ENCODE measurements around the gene TFG. TPM values are rescaled to one million over a fixed set of nuclear protein-coding genes. Genes with fewer than 3 reads are reported as not detected.

TFG gene
- total and polyA plus RNA-seq, 2 of the 4 experiments (the other 2 are of a cell fraction): 47.7 to 165 TPM

- H4K5ac ChIP-seq (ENCODE audit: low read depth, low read length): no peak overlapping the region
- dilution Hi-C loops (cut with HindIII; ENCODE audit: low sequenced_read_pairs, unreplicated experiment): no loop called here
- H3K4me1 ChIP-seq (ENCODE audit: control insufficient read depth, insufficient read depth, low read length): no peaks in the 10 kb centered on the region; the same call in 1 of the 2 replicates
- H3K56ac ChIP-seq (ENCODE audit: extremely low read depth, insufficient read depth, low read length): no peak overlapping the region
- 0 out of 2 replicates have a peak, but pooled peaks cover 2% of the 10 kb centered on the region for H3K9me3 ChIP-seq (ENCODE audit: control insufficient read depth, insufficient read depth, low read length)
- no peak overlapping the region for H2AFZ ChIP-seq (replicated peaks; ENCODE audit: low read length, poor library complexity)
- TF ChIP-seq RAD21 (IDR thresholded peaks at IDR 0.05; ENCODE audit: low read length): no peak
- TF ChIP-seq POLR2A (IDR thresholded peaks at IDR 0.05; ENCODE audit: low read depth, low read length): no peak
- TF ChIP-seq SMC3 (IDR thresholded peaks at IDR 0.05; ENCODE audit: low read depth, low read length): no peak
- no peak for TF ChIP-seq MAZ (IDR thresholded peaks at IDR 0.05; ENCODE audit: borderline replicate concordance, low read depth, low read length)
- TF ChIP-seq FOS (IDR thresholded peaks at IDR 0.05; ENCODE audit: low read depth, low read length): no peak
- TF ChIP-seq, protein P1, sequence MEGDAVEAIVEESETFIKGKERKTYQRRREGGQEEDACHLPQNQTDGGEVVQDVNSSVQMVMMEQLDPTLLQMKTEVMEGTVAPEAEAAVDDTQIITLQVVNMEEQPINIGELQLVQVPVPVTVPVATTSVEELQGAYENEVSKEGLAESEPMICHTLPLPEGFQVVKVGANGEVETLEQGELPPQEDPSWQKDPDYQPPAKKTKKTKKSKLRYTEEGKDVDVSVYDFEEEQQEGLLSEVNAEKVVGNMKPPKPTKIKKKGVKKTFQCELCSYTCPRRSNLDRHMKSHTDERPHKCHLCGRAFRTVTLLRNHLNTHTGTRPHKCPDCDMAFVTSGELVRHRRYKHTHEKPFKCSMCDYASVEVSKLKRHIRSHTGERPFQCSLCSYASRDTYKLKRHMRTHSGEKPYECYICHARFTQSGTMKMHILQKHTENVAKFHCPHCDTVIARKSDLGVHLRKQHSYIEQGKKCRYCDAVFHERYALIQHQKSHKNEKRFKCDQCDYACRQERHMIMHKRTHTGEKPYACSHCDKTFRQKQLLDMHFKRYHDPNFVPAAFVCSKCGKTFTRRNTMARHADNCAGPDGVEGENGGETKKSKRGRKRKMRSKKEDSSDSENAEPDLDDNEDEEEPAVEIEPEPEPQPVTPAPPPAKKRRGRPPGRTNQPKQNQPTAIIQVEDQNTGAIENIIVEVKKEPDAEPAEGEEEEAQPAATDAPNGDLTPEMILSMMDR (conservative IDR thresholded peaks at IDR 0.05; ENCODE audit: low read depth, low read length): no peak
- no peak for TF ChIP-seq ELK1 (IDR thresholded peaks at IDR 0.05; ENCODE audit: borderline replicate concordance, low read depth, low read length)
- TF ChIP-seq RCOR1 (IDR thresholded peaks at IDR 0.05; ENCODE audit: insufficient replicate concordance, low read length): no peak
- no peak for TF ChIP-seq BHLHE40 (IDR thresholded peaks at IDR 0.05; ENCODE audit: low read depth, low read length)
- no peak for TF ChIP-seq CEBPB (IDR thresholded peaks at IDR 0.05; ENCODE audit: low read depth, low read length)
- TF ChIP-seq RFX5 (IDR thresholded peaks at IDR 0.05; ENCODE audit: low read depth, low read length): no peak
- ChIA-PET CTCF (no interaction called here), POLR2A (ENCODE audit: unreplicated experiment) (no interaction called here)
- H4K8ac ChIP-seq (ENCODE audit: low read depth in 2 of 2, low read length in 2 of 2): no peak overlapping the region
- no peaks in the 10 kb centered on the region for H3K36me3 ChIP-seq (ENCODE audit: control insufficient read depth, insufficient read depth, low read length)
- DNase-seq (no peak), ATAC-seq (ENCODE audit: low read depth) (no peak)
- intact Hi-C loops (cut with micrococcal nuclease): no loop called here
- H3K27ac ChIP-seq (ENCODE audit: insufficient read depth, low read length): no peak overlapping the region
- H3K4ac ChIP-seq (ENCODE audit: low read depth, low read length): no peak overlapping the region
- H3K27me3 ChIP-seq (ENCODE audit: control insufficient read depth, insufficient read depth, low read length): peaks cover 20% of the 10 kb centered on the region
- no peak overlapping the region for H3K23ac ChIP-seq (ENCODE audit: low read depth, low read length)
- H2BK15ac ChIP-seq (ENCODE audit: low read depth, low read length): no peak overlapping the region
- BruUV-seq (replicated peaks): no TSS peak
- H2AK9ac ChIP-seq (replicated peaks; ENCODE audit: low read depth, low read length, poor library complexity): no peak overlapping the region
- no peaks in the 10 kb centered on the region for H4K20me1 ChIP-seq (ENCODE audit: insufficient read depth, low read length)
- H2BK5ac ChIP-seq (ENCODE audit: low read depth, low read length, poor library complexity, severe bottlenecking): no peak overlapping the region
- H3K4me2 ChIP-seq (ENCODE audit: low read depth, low read length): no peak overlapping the region
- no peak overlapping the region for H2BK120ac ChIP-seq (ENCODE audit: low read depth, low read length)
- H3K9ac ChIP-seq (ENCODE audit: low read depth, low read length): no peak overlapping the region
- no CpG with 5 or more reads among the region's 5 CpGs for WGBS, 2 experiments (ENCODE audit: extremely low coverage in 2 of 2, insufficient read length in 1 of 2)
- no peak overlapping the region for H3K18ac ChIP-seq (ENCODE audit: low read depth, low read length)
- H3K14ac ChIP-seq (replicated peaks; ENCODE audit: low read depth, low read length): no peak overlapping the region
- no peak overlapping the region for H4K91ac ChIP-seq (ENCODE audit: insufficient read depth, low read depth, low read length)
- H3K4me3 ChIP-seq (ENCODE audit: insufficient read depth, low read depth, low read length): no peak overlapping the region
- no peaks in the 10 kb centered on the region for H3K79me1 ChIP-seq (ENCODE audit: low read depth in 1 of 2, low read length in 2 of 2)
- H2BK20ac ChIP-seq (ENCODE audit: low read depth, low read length): no peak overlapping the region
- in situ Hi-C loops (cut with MboI; ENCODE audit: low sequenced_read_pairs): no loop called here
- no peak overlapping the region for H2AK5ac ChIP-seq (ENCODE audit: low read depth, low read length)
- H3K9me1 ChIP-seq (ENCODE audit: insufficient read depth, low read length): no peaks in the 10 kb centered on the region
These were observed 8.6 kb upstream of the TFG start for GRCh38 chr3:100700708-100701107.

Measured in IMR-90 (cell line).